Calu3 (cell line): ENCODE measurements around the gene RPL6. TPM values are rescaled to one million over a fixed set of nuclear protein-coding genes. Genes with fewer than 3 reads are reported as not detected.
"Not testable (repeated sequence)": the region's sequence is repeated elsewhere in the genome, so short reads cannot be mapped to it uniquely, and the experiment has no call there.

Experiments
- BruUV-seq: library from RNA; stranded (reverse); fragments of 400-500 nt; replicated peaks from 2 replicates; lab custom pipeline; 2021; lab: Mats Ljungman, UMichigan
- CTCF ChIA-PET: fragments of 300-600 bp; sonication (Branson Sonifier 250); formaldehyde crosslinking; loops from one replicate; lab custom pipeline; 2022; ENCODE audit warnings: antibody characterized with exemption; lab: Charles Lee
- DNase-seq: peaks from one replicate; pipeline ENCODE4 v3.0.0; 2022
- H3K27ac Mint-ChIP-seq: one replicate; pipeline ENCODE4 v1.8.0; 2022; ENCODE audit warnings: mixed read lengths; ENCODE audit not compliant: unreplicated experiment
- H3K27me3 Mint-ChIP-seq: one replicate; pipeline ENCODE4 v1.8.0; 2022; ENCODE audit warnings: mixed read lengths; ENCODE audit not compliant: unreplicated experiment
- H3K36me3 Mint-ChIP-seq: one replicate; pipeline ENCODE4 v1.8.0; 2022; ENCODE audit warnings: mild to moderate bottlenecking, moderate library complexity, mixed read lengths; ENCODE audit not compliant: insufficient read depth, unreplicated experiment
- H3K4me1 Mint-ChIP-seq: one replicate; pipeline ENCODE4 v1.8.0; 2022; ENCODE audit warnings: mild to moderate bottlenecking, low read depth, mixed read lengths; ENCODE audit not compliant: unreplicated experiment
- H3K4me3 Mint-ChIP-seq: one replicate; pipeline ENCODE4 v1.8.0; 2022; ENCODE audit warnings: mild to moderate bottlenecking, low read depth, moderate library complexity, mixed read lengths; ENCODE audit not compliant: unreplicated experiment
- H3K9me3 Mint-ChIP-seq: one replicate; pipeline ENCODE4 v1.8.0; 2022; ENCODE audit warnings: low read depth, mixed read lengths; ENCODE audit not compliant: unreplicated experiment
- CTCF ChIP-seq: fragments of 200-600 bp; IDR thresholded peaks from one replicate; pipeline ENCODE4 v1.8.0; 2022; ENCODE audit warnings: antibody characterized with exemption; ENCODE audit not compliant: unreplicated experiment
- intact Hi-C: fragments of 100-400 bp; cut with micrococcal nuclease; formaldehyde crosslinking; loops from one replicate; pipeline ENCODE4 v1.10.0; 2022; ENCODE audit not compliant: unreplicated experiment
- total RNA-seq: library from RNA; stranded (reverse); gene quantifications from 2 replicates; pipeline ENCODE4 v1.2.3, GENCODE V29; 2022

RPL6 gene
- total RNA-seq, 1 experiment from 2014 or later, result 1,267 TPM

- intact Hi-C loops, result no loop called here
- CTCF ChIA-PET, result no interaction called here
- peak overlapping the region; percentile 99 for H3K4me3 Mint-ChIP-seq
- no TSS peak for BruUV-seq
- DNase-seq, result no peak
- no peaks in the 10 kb centered on the region for H3K9me3 Mint-ChIP-seq
- TF ChIP-seq CTCF, result no peak
- no peak overlapping the region for H3K27ac Mint-ChIP-seq
- H3K36me3 Mint-ChIP-seq, result peaks cover 59% of the 10 kb centered on the region
- no peaks in the 10 kb centered on the region for H3K27me3 Mint-ChIP-seq
- H3K4me1 Mint-ChIP-seq, result peaks cover 36% of the 10 kb centered on the region
Measured at GRCh38 chr12:112406519-112407488, 2.6 kb downstream of the RPL6 start.

GRCh38 chr12:112401903-112402498 lies 7.4 kb downstream of the RPL6 start:
- no peaks in the 10 kb centered on the region for H3K9me3 Mint-ChIP-seq

GRCh38 chr12:112401054-112401453 lies 8.4 kb downstream of the RPL6 start:
- CTCF ChIA-PET, result interaction anchor here (0.6 to 0.7 kb wide), 2 partner anchors 219 to 500 kb away, joined by 3 to 4 read pairs; no protein-coding TSS in a partner anchor
- BruUV-seq, result no TSS peak
- no peaks in the 10 kb centered on the region for H3K27me3 Mint-ChIP-seq

More at GRCh38 chr12:112401903-112402498, 7.4 kb downstream of the RPL6 start:
- peaks cover 34% of the 10 kb centered on the region for H3K36me3 Mint-ChIP-seq
- no peak for TF ChIP-seq CTCF
- intact Hi-C loops, result no loop called here
- no TSS peak for BruUV-seq
- peaks cover 9% of the 10 kb centered on the region for H3K4me1 Mint-ChIP-seq
- H3K27me3 Mint-ChIP-seq, result no peaks in the 10 kb centered on the region
- no peak overlapping the region for H3K4me3 Mint-ChIP-seq
- DNase-seq, result no peak
- CTCF ChIA-PET, result interaction anchor here (0.7 kb wide), 1 partner anchor 12 kb away, joined by 3 read pairs; no protein-coding TSS in a partner anchor
- H3K27ac Mint-ChIP-seq, result no peak overlapping the region

GRCh38 chr12:112393328-112393727 lies 16.1 kb downstream of the RPL6 start:
- no peak overlapping the region for H3K27ac Mint-ChIP-seq
- no peak overlapping the region for H3K4me3 Mint-ChIP-seq
- no TSS peak for BruUV-seq
- intact Hi-C loops, result no loop called here
- peaks cover 1% of the 10 kb centered on the region for H3K36me3 Mint-ChIP-seq
- H3K9me3 Mint-ChIP-seq, result peaks cover 5% of the 10 kb centered on the region
- H3K27me3 Mint-ChIP-seq, result no peaks in the 10 kb centered on the region
- TF ChIP-seq CTCF, result no peak
- H3K4me1 Mint-ChIP-seq, result no peaks in the 10 kb centered on the region
- CTCF ChIA-PET, result no interaction called here
- no peak for DNase-seq

More at GRCh38 chr12:112401054-112401453, 8.4 kb downstream of the RPL6 start:
- Mint-ChIP-seq H3K27ac (no peak overlapping the region), H3K9me3 (no peaks in the 10 kb centered on the region), H3K4me3 (no peak overlapping the region), H3K36me3 (peaks cover 27% of the 10 kb centered on the region), H3K4me1 (peaks cover 7% of the 10 kb centered on the region)
- intact Hi-C loops, result no loop called here
- no peak for TF ChIP-seq CTCF
- DNase-seq, result no peak

- H3K4me3 Mint-ChIP-seq, CTCF ChIA-PET, H3K36me3 Mint-ChIP-seq, DNase-seq, BruUV-seq, H3K27me3 Mint-ChIP-seq, H3K9me3 Mint-ChIP-seq, H3K4me1 Mint-ChIP-seq, H3K27ac Mint-ChIP-seq: not testable (repeated sequence)
- intact Hi-C loops, result loop anchor here (5.0 to 10.0 kb wide), 3 partner anchors 113 to 445 kb away; no protein-coding TSS in a partner anchor
Measured at GRCh38 chr12:112389922-112390654, 19.3 kb downstream of the RPL6 start.
